Right lobe of liver (tissue), 6 donors: Measurements from ENCODE around the gene RFPL1. TPM values are rescaled to one million over a fixed set of nuclear protein-coding genes. Genes with fewer than 3 reads are reported as not detected.
"Not testable (repeated sequence)": the region's sequence is repeated elsewhere in the genome, so short reads cannot be mapped to it uniquely, and the experiment has no call there.

ENCODE experiments used
- ATAC-seq, 4 donors: fragments of 200-7000 bp; cut with Tn5 transposase; one replicate each; pipeline ENCODE4 v1.9.1; 2020; ENCODE audit warnings: mild to moderate bottlenecking in 4 of 4, moderate library complexity in 4 of 4
- DNase-seq, 3 donors: peaks; one replicate each; pipeline ENCODE4 v3.0.0-alpha.2; 2020
- H3K27ac ChIP-seq, 3 donors: fragments of 200-600 bp; one replicate each; pipeline ENCODE4 v1.8.0; 2022
- H3K27me3 ChIP-seq, 2 donors: fragments of 200-600 bp; one replicate each; pipeline ENCODE4 v1.8.0; 2022
- H3K36me3 ChIP-seq, 4 donors: fragments of 200-600 bp; sonication (generic) in 1 of 4; one replicate each; pipeline versions ENCODE4 v1.5.1 to v1.8.0; 2017 to 2022; ENCODE audit warnings: control low read depth in 1 of 4
- H3K4me1 ChIP-seq, 4 donors: fragments of 200-600 bp; sonication (generic) in 1 of 4; one replicate each; pipeline versions ENCODE4 v1.5.1 to v1.8.0; 2017 to 2022; ENCODE audit warnings: control low read depth in 1 of 4
- H3K4me3 ChIP-seq, 3 donors: fragments of 200-600 bp; one replicate each; pipeline ENCODE4 v1.8.0; 2022
- H3K9me3 ChIP-seq, 4 donors: fragments of 200-600 bp; sonication (generic) in 1 of 4; one replicate each; pipeline versions ENCODE4 v1.5.1 to v1.8.0; 2017 to 2022; ENCODE audit warnings: control low read depth in 1 of 4
- CTCF ChIP-seq, 4 donors: fragments of 200-600 bp in 3 of 4; fragments of 450-650 bp in 1 of 4; IDR thresholded peaks; one replicate each; pipeline versions ENCODE4 v1.5.1 to v1.8.0; 2016 to 2022; ENCODE audit warnings: antibody characterized with exemption in 4 of 4, mild to moderate bottlenecking in 2 of 4
- POLR2A ChIP-seq: fragments of 450-650 bp; IDR thresholded peaks from one replicate; pipeline ENCODE4 v1.6.1; 2017; ENCODE audit warnings: antibody characterized with exemption, mild to moderate bottlenecking
- WGBS: methylation state at CpG from one replicate; pipeline ENCODE4 v1.1.6; 2018; ENCODE audit warnings: low coverage, low lambda C conversion rate; ENCODE audit not compliant: insufficient coverage; ENCODE audit errors: missing lambda C conversion rate; 5-methylcytosine and 5-hydroxymethylcytosine counted together
- intact Hi-C, 2 donors: fragments of 100-400 bp; cut with DNase I; formaldehyde crosslinking; loops; one replicate each; pipeline versions ENCODE4 v1.11.2 to v1.14.1; 2022
- total RNA-seq, 6 experiments: library from RNA; depleted of rRNA in 2 of 6; stranded (reverse); fragments of >200 nt in 2 of 6; fragmentation: NEBNext Ultra II Directional in 3 of 6; extraction: Animal tissue kit (Norgen Biotek cat#: 25700) in 3 of 6; gene quantifications; one replicate each; pipeline versions ENCODE4 v1.1.0 to v1.2.4, GENCODE V29; 2016 to 2023
- donor health status: DM: no; HTN: yes; CAD: no.
- donor health status: DM: no; HTN: no; CAD: no.
- donor health status: DM: no; HTN: no; CAD: no.
- donor health status: DM: no; HTN: yes; CAD: no.
- donor health status: DM: no; HTN: yes; CAD: no.

RFPL1 gene
- total RNA-seq, 6 experiments from 2014 or later = 0.35 to 0.37 TPM; not detected in 4

GRCh38 chr22:29394931-29395581 is 43.3 kb upstream of the RFPL1 start:
- peak; percentile 59 to 72 (median 64) for DNase-seq
- no peaks in the 10 kb centered on the region for H3K27me3 ChIP-seq
- no peaks in the 10 kb centered on the region for H3K9me3 ChIP-seq
- peak; percentile 92 to 95 (median 94) for ATAC-seq
- no peak overlapping the region for H3K4me3 ChIP-seq
- 0% methylated on average over 10 of the region's 10 CpGs for WGBS
- TF ChIP-seq POLR2A = no peak
- peak; percentile 78 to 83 (median 80) for TF ChIP-seq CTCF (IDR thresholded peaks at IDR 0.05)
- H3K36me3 ChIP-seq = no peaks in the 10 kb centered on the region
- no peaks in the 10 kb centered on the region for H3K4me1 ChIP-seq
- intact Hi-C loops = loop anchor here in 1 of 2 donors (5.0 to 10.0 kb wide), 2 partner anchors 140 to 997 kb away; no protein-coding TSS in a partner anchor
- H3K27ac ChIP-seq = no peak overlapping the region

GRCh38 chr22:29396126-29396525 is 42.3 kb upstream of the RFPL1 start:
- Histone ChIP-seq H3K27me3 (no peaks in the 10 kb centered on the region), H3K9me3 (no peaks in the 10 kb centered on the region), H3K4me3 (no peak overlapping the region), H3K36me3 (no peaks in the 10 kb centered on the region), H3K4me1 (no peaks in the 10 kb centered on the region), H3K27ac (no peak overlapping the region)
- WGBS = 35% methylated on average over 2 of the region's 2 CpGs
- peak in 1 of 3 donors; percentile 25 for DNase-seq
- intact Hi-C loops = loop anchor here in 1 of 2 donors (10.0 kb wide), 1 partner anchor 139 kb away; no protein-coding TSS in a partner anchor
- TF ChIP-seq POLR2A (no peak), CTCF (IDR thresholded peaks at IDR 0.05) (no peak)
- ATAC-seq = no peak

GRCh38 chr22:29397791-29398190 is 40.6 kb upstream of the RFPL1 start:
- TF ChIP-seq POLR2A = no peak
- TF ChIP-seq CTCF (IDR thresholded peaks at IDR 0.05) = no peak
- H3K9me3 ChIP-seq = no peaks in the 10 kb centered on the region
- no peak overlapping the region for H3K27ac ChIP-seq
- H3K27me3 ChIP-seq = no peaks in the 10 kb centered on the region
- no peaks in the 10 kb centered on the region for H3K4me1 ChIP-seq
- intact Hi-C loops = loop anchor here in 1 of 2 donors (10.0 kb wide), 1 partner anchor 137 kb away; no protein-coding TSS in a partner anchor
- no peaks in the 10 kb centered on the region for H3K36me3 ChIP-seq
- WGBS = 100% methylated on average over 1 of the region's 6 CpGs
- DNase-seq (peak in 1 of 3 donors; percentile 33), ATAC-seq (no peak)
- no peak overlapping the region for H3K4me3 ChIP-seq

- TF ChIP-seq CTCF (IDR thresholded peaks at IDR 0.05) (no peak), POLR2A (no peak)
- ATAC-seq = no peak
- Histone ChIP-seq H3K4me1 (no peaks in the 10 kb centered on the region), H3K4me3 (no peak overlapping the region), H3K27me3 (no peaks in the 10 kb centered on the region), H3K9me3 (no peaks in the 10 kb centered on the region), H3K27ac (no peak overlapping the region), H3K36me3 (no peaks in the 10 kb centered on the region)
- WGBS = 66% methylated on average over 2 of the region's 2 CpGs
- intact Hi-C loops = no loop called here
- no peak for DNase-seq
Observed at GRCh38 chr22:29400576-29400975, 37.8 kb upstream of the RFPL1 start.

GRCh38 chr22:29401538-29401937 is 36.8 kb upstream of the RFPL1 start:
- H3K27ac ChIP-seq, H3K36me3 ChIP-seq, H3K4me1 ChIP-seq, H3K27me3 ChIP-seq, DNase-seq, ATAC-seq, H3K9me3 ChIP-seq, H3K4me3 ChIP-seq, intact Hi-C loops: not testable (repeated sequence)
- 39% methylated on average over 6 of the region's 6 CpGs for WGBS
